Measurements from ENCODE around the gene EFCAB12. TPM values are rescaled to one million over a fixed set of nuclear protein-coding genes. Genes with fewer than 3 reads are reported as not detected.
"Not testable (repeated sequence)": the region's sequence is repeated elsewhere in the genome, so short reads cannot be mapped to it uniquely, and the experiment has no call there.

Gene EFCAB12
- total RNA-seq, 1 experiment from 2014 or later: not detected

GRCh38 chr3:129399145-129399894 is 29.1 kb downstream of the EFCAB12 start:
- peak; percentile 92 for DNase-seq (ENCODE audit: extremely low read depth, low read depth)

GRCh38 chr3:129398803-129399144 is 29.7 kb downstream of the EFCAB12 start:
- no peak for DNase-seq (ENCODE audit: extremely low read depth, low read depth)

GRCh38 chr3:129393760-129394564 is 34.5 kb downstream of the EFCAB12 start:
- not testable (repeated sequence) for DNase-seq (ENCODE audit: extremely low read depth, low read depth)

- no peak for DNase-seq (ENCODE audit: extremely low read depth, low read depth)
These were observed 35.2 kb downstream of the EFCAB12 start for GRCh38 chr3:129393271-129393670.

GRCh38 chr3:129392106-129392887 is 36.1 kb downstream of the EFCAB12 start:
- DNase-seq (ENCODE audit: extremely low read depth, low read depth): not testable (repeated sequence)

- not testable (repeated sequence) for DNase-seq (ENCODE audit: extremely low read depth, low read depth)
These were observed 36.9 kb downstream of the EFCAB12 start for GRCh38 chr3:129391583-129391982.

- no peak for DNase-seq (ENCODE audit: extremely low read depth, low read depth)
These were observed 38.9 kb downstream of the EFCAB12 start for GRCh38 chr3:129389572-129389937.

- not testable (repeated sequence) for DNase-seq (ENCODE audit: extremely low read depth, low read depth)
These were observed 39.5 kb downstream of the EFCAB12 start for GRCh38 chr3:129388791-129389571.

- DNase-seq (ENCODE audit: extremely low read depth, low read depth): no peak
These were observed 40.9 kb downstream of the EFCAB12 start for GRCh38 chr3:129387487-129387886.

GRCh38 chr3:129386984-129387383 is 41.5 kb downstream of the EFCAB12 start:
- DNase-seq (ENCODE audit: extremely low read depth, low read depth): no peak

- DNase-seq (ENCODE audit: extremely low read depth, low read depth): not testable (repeated sequence)
These were observed 42.9 kb downstream of the EFCAB12 start for GRCh38 chr3:129385507-129385906.

GRCh38 chr3:129384594-129385323 is 43.7 kb downstream of the EFCAB12 start:
- DNase-seq (ENCODE audit: extremely low read depth, low read depth): no peak

- DNase-seq (ENCODE audit: extremely low read depth, low read depth): not testable (repeated sequence)
These were observed 44.3 kb downstream of the EFCAB12 start for GRCh38 chr3:129384103-129384502.

GRCh38 chr3:129383292-129383860 is 45.1 kb downstream of the EFCAB12 start:
- peak; percentile 55 for DNase-seq (ENCODE audit: extremely low read depth, low read depth)

GRCh38 chr3:129382366-129382765 is 46.1 kb downstream of the EFCAB12 start:
- no peak for DNase-seq (ENCODE audit: extremely low read depth, low read depth)

- DNase-seq (ENCODE audit: extremely low read depth, low read depth): no peak
These were observed 48.7 kb downstream of the EFCAB12 start for GRCh38 chr3:129379582-129380358.

GRCh38 chr3:129378949-129379348 is 49.5 kb downstream of the EFCAB12 start:
- no peak for DNase-seq (ENCODE audit: extremely low read depth, low read depth)

- DNase-seq (ENCODE audit: extremely low read depth, low read depth): no peak
These were observed 50.8 kb downstream of the EFCAB12 start for GRCh38 chr3:129377615-129378014.

GRCh38 chr3:129375099-129375498 is 53.3 kb downstream of the EFCAB12 start:
- no peak for DNase-seq (ENCODE audit: extremely low read depth, low read depth)

Data from NCI-H460 (cell line).